NCI-H1092 (cell line): ENCODE results near the gene TBC1D12.

Experiments
- DNase-seq: peaks from one replicate; lab custom pipeline; 2025; lab: John Stamatoyannopoulos, UW

Gene TBC1D12

GRCh38 chr10:94407668-94408067, 5.3 kb downstream of the TBC1D12 start:
- DNase-seq, result no peak

GRCh38 chr10:94409021-94409657, 6.8 kb downstream of the TBC1D12 start:
- no peak for DNase-seq

GRCh38 chr10:94411304-94411703, 9.0 kb downstream of the TBC1D12 start:
- no peak for DNase-seq

- no peak for DNase-seq
Measured at GRCh38 chr10:94412449-94412848, 10.1 kb downstream of the TBC1D12 start.

- DNase-seq, result no peak
Measured at GRCh38 chr10:94413361-94413760, 11.0 kb downstream of the TBC1D12 start.

GRCh38 chr10:94416896-94417295, 14.6 kb downstream of the TBC1D12 start:
- no peak for DNase-seq

GRCh38 chr10:94417321-94417720, 15.0 kb downstream of the TBC1D12 start:
- DNase-seq, result no peak

- DNase-seq, result no peak
Measured at GRCh38 chr10:94420516-94420915, 18.2 kb downstream of the TBC1D12 start.

- no peak for DNase-seq
Measured at GRCh38 chr10:94420998-94421528, 18.7 kb downstream of the TBC1D12 start.

- no peak for DNase-seq
Measured at GRCh38 chr10:94423627-94424026, 21.3 kb downstream of the TBC1D12 start.

GRCh38 chr10:94424714-94425337, 22.5 kb downstream of the TBC1D12 start:
- DNase-seq, result no peak

- DNase-seq, result no peak
Measured at GRCh38 chr10:94425942-94426341, 23.6 kb downstream of the TBC1D12 start.

GRCh38 chr10:94427166-94427565, 24.8 kb downstream of the TBC1D12 start:
- DNase-seq, result no peak

- no peak for DNase-seq
Measured at GRCh38 chr10:94428766-94429707, 26.7 kb downstream of the TBC1D12 start.

GRCh38 chr10:94430701-94431100, 28.4 kb downstream of the TBC1D12 start:
- DNase-seq, result no peak

- DNase-seq, result no peak
Measured at GRCh38 chr10:94432443-94432842, 30.1 kb downstream of the TBC1D12 start.

- no peak for DNase-seq
Measured at GRCh38 chr10:94439275-94439861, 37.0 kb downstream of the TBC1D12 start.

- no peak for DNase-seq
Measured at GRCh38 chr10:94440096-94440495, 37.8 kb downstream of the TBC1D12 start.

- DNase-seq, result no peak
Measured at GRCh38 chr10:94443047-94443446, 40.7 kb downstream of the TBC1D12 start.

- DNase-seq, result no peak
Measured at GRCh38 chr10:94443549-94443948, 41.2 kb downstream of the TBC1D12 start.

GRCh38 chr10:94450782-94451181, 48.4 kb downstream of the TBC1D12 start:
- DNase-seq, result no peak

GRCh38 chr10:94451883-94452519, 49.7 kb downstream of the TBC1D12 start:
- no peak for DNase-seq
